ENCODE measurements around the gene MSLN.
"Not testable (repeated sequence)": the region's sequence is repeated elsewhere in the genome, so short reads cannot be mapped to it uniquely, and the experiment has no call there.

The MSLN gene

DNA sequence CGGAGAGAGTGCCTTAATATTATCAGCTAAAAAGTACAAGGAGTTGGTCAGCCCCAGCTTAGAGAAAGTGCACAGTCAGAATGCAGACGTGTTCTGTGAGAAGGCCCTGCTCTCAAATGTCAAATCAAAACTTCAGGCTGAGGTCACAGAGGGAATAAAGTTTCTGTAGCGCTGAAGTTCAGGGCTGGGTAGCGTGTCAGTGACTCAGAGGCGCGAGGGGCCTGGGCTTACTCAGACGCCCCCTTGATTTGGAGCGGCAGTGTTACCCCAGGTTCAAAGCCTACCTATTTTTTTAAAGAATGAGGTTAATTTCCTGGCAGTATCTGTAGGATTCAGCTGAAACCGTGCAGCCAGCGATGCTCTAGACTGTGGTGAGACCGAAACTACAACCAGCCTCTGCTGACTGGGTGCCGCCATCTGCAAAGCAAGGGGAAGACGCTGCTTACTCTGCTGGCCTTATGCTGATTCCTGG is 24.5 kb upstream of the MSLN start:
- FAIRE-seq: no peak

GRCh38 chr16:736936-737481 is 23.5 kb upstream of the MSLN start:
- FAIRE-seq: no peak

DNA sequence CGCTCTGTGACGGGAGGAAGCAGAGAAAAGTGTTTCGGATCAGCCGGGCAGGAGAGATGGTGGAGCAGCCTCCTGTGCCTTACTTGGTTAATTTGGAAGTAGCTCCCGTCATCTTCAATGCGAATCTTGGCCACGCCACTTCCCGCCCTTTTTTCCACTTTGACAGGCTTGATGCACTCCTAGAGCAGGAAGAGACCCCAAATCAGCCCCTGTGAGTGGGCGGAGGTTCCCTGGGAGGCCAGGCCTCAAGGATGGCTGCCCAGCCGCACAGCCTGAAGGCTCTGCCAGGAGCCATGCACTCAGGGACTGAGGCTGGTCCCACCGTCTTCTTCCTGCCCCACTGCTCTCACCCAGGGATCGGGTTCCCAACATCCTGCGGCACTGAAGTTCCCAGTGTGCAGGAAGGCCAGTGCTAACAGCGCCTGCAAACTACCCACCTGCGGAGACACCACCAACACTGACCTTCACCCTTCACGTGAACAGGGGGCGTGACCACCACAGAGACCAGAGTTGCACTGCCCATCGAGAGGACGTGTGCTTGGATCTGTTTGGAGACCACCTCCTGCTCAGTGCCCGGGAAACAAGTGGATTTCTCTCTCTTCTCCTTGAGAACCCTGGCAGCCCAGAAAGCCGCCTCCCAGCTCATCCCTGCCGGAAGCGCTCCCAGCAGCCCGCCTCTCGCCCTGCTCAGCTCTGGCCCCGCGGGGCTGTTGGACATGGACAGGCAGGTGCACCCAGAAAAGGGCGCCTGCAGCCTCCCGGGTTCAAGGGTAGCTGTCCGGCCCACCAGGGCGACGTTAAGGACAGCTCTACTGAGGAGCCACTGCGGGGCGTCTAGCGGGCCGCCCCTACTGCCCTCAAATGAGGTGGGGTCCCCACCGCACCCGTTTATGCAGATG is 20.7 kb upstream of the MSLN start:
- no peak for FAIRE-seq

GRCh38 chr16:740459-740763 is 20.1 kb upstream of the MSLN start:
- FAIRE-seq: no peak

DNA sequence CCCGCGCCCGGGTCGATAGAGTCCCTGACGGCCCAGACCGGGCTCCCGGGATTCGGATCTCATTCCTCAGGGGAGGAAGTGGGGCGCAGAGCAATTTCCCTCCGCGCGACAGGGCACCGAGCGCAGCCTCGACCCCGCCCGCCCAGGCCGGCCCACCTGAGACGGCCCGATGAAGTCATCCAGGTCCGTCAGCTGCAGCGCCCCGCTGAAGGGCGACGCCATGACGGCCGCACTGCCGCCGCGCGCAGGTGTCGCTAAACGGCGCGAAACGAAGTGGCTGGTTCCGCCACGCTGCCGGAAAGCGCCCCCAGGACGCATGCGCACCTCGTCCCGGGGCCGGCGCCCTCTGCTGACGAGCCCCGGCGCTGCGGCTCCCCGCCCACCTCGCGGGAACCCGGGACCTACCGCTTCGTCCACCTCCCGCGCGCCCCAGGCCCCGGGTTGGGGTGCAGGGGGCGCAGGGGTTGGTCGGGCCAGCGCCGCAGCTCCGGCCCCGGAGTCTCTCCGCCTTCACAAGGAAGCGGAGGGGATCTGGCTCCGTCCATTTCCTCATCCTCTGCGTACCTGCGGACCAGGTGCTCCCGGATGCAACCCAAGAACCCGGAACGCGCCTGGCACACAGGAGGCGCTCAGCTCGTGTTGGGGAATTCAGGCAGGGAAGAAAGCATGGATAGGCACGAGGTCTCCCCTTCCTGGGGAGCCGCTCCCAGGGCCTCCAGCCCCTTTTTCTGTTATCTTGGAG is 19.6 kb upstream of the MSLN start, which contains the start of gene CIAO3:
Gene CIAO3 (minus strand): TSS at position 234 of the 742 bp plus-strand sequence. CDS start 12 bp downstream, at position 222.
- FAIRE-seq: no peak

- FAIRE-seq: no peak
Measured at GRCh38 chr16:741986-742629, 18.4 kb upstream of the MSLN start.

DNA sequence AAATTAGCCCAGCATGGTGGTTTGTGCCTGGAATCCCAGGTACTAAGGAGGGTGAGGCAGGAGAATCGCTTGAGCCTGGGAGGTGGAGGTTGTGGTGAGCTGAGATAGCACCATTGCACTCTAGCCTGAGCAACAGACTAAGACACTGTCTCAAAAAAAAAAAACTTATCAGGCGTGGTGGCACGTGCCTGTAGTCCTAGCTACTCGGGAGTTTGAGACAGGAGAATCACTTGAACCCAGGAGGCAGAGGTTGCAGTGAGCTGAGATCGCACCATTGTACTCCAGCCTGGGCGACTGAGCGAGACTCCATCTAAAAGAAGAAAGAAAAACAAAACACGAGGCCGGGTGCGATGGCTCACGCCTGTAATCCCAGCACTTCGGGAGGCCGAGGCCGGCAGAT is 17.6 kb upstream of the MSLN start:
- not testable (repeated sequence) for FAIRE-seq

DNA sequence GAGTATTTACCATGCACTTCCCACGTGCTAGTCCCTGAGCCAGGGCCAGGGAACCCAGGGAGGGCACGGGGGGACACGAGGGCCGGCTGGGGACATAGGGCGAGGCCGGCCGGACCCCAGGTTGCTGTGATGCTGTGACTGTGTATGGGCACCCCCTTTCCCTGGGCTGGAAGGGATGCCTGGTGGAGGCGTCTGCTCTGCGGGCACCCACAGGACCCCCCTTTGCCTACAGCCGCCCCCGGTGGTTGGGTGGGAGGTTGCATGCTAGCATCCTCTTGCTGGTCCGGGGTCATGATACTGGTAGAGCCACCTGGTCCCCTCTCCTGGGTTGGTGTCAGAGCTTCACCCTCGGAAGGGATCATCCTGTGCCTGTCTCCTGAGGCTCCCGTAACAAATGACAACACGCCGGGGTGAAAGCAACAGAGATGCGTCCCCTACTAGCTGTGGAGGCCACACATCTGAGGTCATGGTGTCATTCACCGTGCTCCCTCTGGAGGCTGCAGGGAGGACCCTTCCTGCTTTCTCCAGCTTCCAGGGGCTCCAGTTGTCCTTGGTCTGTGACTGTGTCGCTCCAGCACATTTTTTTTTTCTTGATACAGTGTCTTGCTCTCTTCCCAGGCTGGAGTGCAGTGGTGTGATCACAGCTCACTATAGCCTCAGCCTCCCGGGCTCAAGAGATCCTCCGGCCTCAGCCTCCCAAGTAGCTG is 16.6 kb upstream of the MSLN start:
- FAIRE-seq: no peak

DNA sequence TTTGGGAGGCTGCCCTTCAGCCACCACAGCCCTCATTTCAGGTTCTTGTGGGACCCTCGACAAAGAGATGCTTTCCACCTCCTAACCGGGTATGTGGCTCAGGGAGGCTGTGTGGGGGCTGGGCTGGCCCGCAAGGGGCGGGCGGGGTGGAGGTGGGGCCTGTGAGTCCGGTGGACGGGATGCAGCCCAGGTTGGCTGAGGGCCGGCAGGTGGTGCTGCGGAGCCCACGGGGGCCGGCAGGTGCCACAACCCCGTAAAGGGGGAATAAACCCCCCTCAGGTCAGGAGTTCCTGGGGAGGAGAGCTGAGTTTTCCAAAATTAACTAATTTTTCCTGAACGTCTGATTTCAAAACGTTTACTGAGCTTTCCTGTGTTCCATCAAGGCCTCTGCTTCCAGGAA is 14.8 kb upstream of the MSLN start:
- no peak for FAIRE-seq

- FAIRE-seq: no peak
Measured at GRCh38 chr16:746637-747036, 13.9 kb upstream of the MSLN start.

GRCh38 chr16:747978-748746 is 12.4 kb upstream of the MSLN start:
- no peak for FAIRE-seq

GRCh38 chr16:749010-749409 is 11.5 kb upstream of the MSLN start:
- FAIRE-seq: no peak

GRCh38 chr16:750485-750884 is 10.0 kb upstream of the MSLN start:
- no peak for FAIRE-seq

- FAIRE-seq: no peak
Measured at GRCh38 chr16:751152-752006, 9.2 kb upstream of the MSLN start.

- no peak for FAIRE-seq
Measured at GRCh38 chr16:752007-752312, 8.6 kb upstream of the MSLN start.

GRCh38 chr16:754121-754607 is 6.4 kb upstream of the MSLN start:
- FAIRE-seq: not testable (repeated sequence)

DNA sequence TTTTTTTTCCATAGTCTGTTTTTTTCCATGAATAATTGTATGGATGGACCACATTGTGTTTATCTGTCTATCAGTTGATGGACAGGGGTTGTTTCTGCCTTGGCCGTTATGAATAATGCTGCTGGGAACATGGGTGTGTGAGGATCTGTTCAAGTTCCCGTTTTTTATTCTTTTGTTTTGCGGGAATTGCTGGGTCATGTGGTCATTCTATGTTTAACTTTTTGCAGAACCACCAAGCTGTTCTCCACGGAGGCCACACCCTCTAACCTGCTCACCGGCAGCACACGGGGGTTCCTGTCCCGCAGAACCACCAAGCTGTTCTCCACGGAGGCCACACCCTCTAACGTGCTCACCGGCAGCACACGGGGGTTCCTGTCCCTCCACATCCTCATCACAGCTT is 5.9 kb upstream of the MSLN start:
- no peak for FAIRE-seq

GRCh38 chr16:756428-756827 is 4.1 kb upstream of the MSLN start:
- no peak for FAIRE-seq

GRCh38 chr16:759110-759910 is 1.2 kb upstream of the MSLN start:
- FAIRE-seq: no peak

GRCh38 chr16:760065-760464 is 469 bp upstream of the MSLN start:
- FAIRE-seq: no peak
